ENCODE data around the gene C2CD4D. TPM values are rescaled to one million over a fixed set of nuclear protein-coding genes. Genes with fewer than 3 reads are reported as not detected.

Gene C2CD4D
- total RNA-seq, 1 experiment from 2014 or later = 0.90 TPM

DNA sequence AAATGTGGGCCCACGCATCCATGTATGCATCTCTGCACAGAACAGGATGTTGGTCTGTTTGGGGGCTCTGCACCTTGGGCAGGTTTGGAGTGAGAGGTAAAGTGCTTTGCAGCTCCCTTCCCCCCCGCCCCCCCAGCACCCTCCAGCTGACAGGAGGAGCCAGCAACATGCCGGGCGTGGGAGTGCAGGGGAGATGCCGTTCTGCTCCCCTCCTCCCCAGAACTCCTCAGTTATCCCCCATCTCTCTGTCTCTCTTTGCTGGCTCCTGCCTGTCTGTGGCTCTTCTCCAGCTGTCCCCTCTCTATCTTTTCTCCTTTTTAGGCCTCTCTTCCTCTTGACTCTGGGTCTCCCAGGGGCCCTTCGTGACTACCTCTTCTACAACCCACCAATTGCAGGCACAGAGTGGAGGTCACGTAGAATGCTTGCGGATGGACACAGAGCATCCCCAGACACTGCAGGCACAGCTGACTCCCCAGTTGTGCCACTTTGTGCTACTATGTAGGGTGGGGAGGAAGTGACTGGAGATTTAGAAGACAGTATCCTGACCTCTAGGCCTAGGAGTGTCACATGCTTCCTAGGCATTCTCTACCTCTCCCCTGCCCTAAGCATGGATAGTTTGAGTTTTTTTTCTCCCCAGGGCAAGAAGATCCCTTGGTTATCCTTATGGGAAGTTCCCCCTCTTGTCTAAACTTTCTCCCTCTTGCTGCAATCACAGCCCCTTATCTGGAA is 6.3 kb downstream of the C2CD4D start:
- H3K36me3 ChIP-seq (replicated peaks; ENCODE audit: control insufficient read depth, insufficient read depth, low read length) = no peaks in the 10 kb centered on the region
- peaks cover 17% of the 10 kb centered on the region for H3K27me3 ChIP-seq (ENCODE audit: control insufficient read depth, insufficient read depth, low read length)

GRCh38 chr1:151832318-151832980 is 7.2 kb downstream of the C2CD4D start:
- H3K36me3 ChIP-seq (replicated peaks; ENCODE audit: control insufficient read depth, insufficient read depth, low read length) = no peaks in the 10 kb centered on the region
- DNase-seq = no peak
- peaks cover 8% of the 10 kb centered on the region for H3K27me3 ChIP-seq (ENCODE audit: control insufficient read depth, insufficient read depth, low read length)
- no peak overlapping the region for H3K4me3 ChIP-seq (ENCODE audit: insufficient read depth, low read depth, low read length)

More for the DNA sequence above, 6.3 kb downstream of the C2CD4D start:
- DNase-seq = no peak
- no peak overlapping the region for H3K4me3 ChIP-seq (ENCODE audit: insufficient read depth, low read depth, low read length)

DNA sequence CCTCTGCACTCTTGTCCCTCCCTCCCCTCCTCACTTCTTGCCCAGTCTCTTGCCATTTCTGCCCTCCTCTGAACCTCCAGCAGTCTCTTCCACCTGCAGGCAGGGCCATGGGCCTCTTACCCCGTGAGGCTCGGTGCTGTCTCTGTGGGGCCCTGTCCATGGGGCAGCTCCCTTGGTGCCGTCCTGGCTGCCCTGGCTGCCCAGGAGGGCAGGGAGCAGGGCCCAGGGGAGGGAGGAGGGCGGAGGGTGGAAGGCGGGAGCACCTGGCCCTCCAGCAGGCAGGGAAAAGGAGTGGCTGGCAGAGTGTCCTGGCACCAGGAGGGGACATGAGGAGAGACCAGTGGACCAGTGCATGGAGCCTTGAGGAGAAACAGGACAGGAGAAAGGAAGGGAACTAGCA is 8.0 kb downstream of the C2CD4D start, which contains the start of gene RORC:
TSS of gene RORC (minus strand) at position 198 of the 400 bp plus-strand sequence. CDS start at position 160, 38 bp downstream.
- Histone ChIP-seq H3K36me3 (replicated peaks; ENCODE audit: control insufficient read depth, insufficient read depth, low read length) (no peaks in the 10 kb centered on the region), H3K27me3 (ENCODE audit: control insufficient read depth, insufficient read depth, low read length) (no peaks in the 10 kb centered on the region), H3K4me3 (ENCODE audit: insufficient read depth, low read depth, low read length) (no peak within 1 kb of the TSS)
- DNase-seq = no peak

DNA sequence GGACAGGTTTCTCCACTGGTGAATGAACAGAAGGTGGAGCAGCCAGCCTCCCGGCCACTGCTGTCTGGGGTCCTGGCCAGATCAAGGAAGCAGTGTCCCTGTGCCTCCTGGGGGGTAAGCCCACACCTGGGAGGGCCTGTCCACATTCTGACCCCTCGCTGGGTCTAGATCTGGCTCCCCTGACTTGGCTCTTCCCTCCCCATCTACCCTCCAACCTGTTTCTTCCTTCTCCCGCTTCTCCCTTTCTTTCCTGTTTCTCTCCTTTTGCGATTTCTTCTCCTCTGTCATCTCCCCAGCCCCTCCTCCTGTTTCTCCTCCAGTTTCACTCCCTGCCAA is 8.4 kb downstream of the C2CD4D start:
- H3K36me3 ChIP-seq (replicated peaks; ENCODE audit: control insufficient read depth, insufficient read depth, low read length) = no peaks in the 10 kb centered on the region
- no peaks in the 10 kb centered on the region for H3K27me3 ChIP-seq (ENCODE audit: control insufficient read depth, insufficient read depth, low read length)
- no peak for DNase-seq
- H3K4me3 ChIP-seq (ENCODE audit: insufficient read depth, low read depth, low read length) = no peak overlapping the region

DNA sequence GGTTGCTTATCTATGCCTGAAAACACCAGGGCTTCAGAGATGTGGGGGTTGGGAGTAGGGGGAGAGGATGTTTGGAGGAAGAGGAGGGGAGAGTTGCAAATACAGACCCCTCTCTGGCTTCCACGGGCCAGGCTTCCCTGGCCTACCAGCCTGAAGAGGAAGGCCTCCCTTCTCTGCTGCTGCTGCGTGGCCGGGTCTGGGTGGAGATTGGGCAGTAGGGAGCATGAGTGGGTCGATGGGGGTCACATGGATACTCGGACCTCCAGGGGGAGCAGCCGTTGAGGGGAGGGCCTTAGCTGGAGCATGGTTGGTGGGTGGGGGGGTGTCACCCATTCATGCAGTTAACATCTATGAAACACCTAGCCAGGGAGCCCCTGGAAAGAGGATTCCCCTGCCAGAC is 9.6 kb downstream of the C2CD4D start:
- DNase-seq = no peak
- H3K27me3 ChIP-seq (ENCODE audit: control insufficient read depth, insufficient read depth, low read length) = no peaks in the 10 kb centered on the region
- H3K4me3 ChIP-seq (ENCODE audit: insufficient read depth, low read depth, low read length) = no peak overlapping the region
- no peaks in the 10 kb centered on the region for H3K36me3 ChIP-seq (replicated peaks; ENCODE audit: control insufficient read depth, insufficient read depth, low read length)

GRCh38 chr1:151829352-151830046 is 10.1 kb downstream of the C2CD4D start:
- peak; percentile 75 for DNase-seq
- Histone ChIP-seq H3K36me3 (replicated peaks; ENCODE audit: control insufficient read depth, insufficient read depth, low read length) (no peaks in the 10 kb centered on the region), H3K27me3 (ENCODE audit: control insufficient read depth, insufficient read depth, low read length) (no peaks in the 10 kb centered on the region), H3K4me3 (ENCODE audit: insufficient read depth, low read depth, low read length) (no peak overlapping the region)

DNA sequence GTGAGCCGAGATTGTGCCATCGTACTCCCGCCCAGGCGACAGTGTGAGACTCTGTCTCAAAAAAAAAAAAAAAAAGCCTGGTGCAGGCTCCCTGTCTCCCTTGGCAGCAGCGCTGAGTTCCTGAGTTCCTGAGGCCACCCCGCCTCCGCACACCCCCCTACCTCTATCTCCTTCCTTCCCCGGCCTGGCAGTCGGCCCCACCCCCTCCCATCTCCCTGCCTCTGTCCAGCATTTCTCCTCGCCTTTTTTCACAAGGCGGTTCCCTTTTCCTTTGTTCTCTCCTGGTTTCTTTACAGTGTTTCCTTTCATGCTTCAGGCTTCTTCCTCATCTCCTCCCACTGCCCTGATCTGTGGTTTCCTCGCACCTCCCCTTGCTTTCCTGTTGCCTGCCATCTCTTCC is 10.7 kb downstream of the C2CD4D start:
- Histone ChIP-seq H3K4me3 (ENCODE audit: insufficient read depth, low read depth, low read length) (no peak overlapping the region), H3K27me3 (ENCODE audit: control insufficient read depth, insufficient read depth, low read length) (no peaks in the 10 kb centered on the region), H3K36me3 (replicated peaks; ENCODE audit: control insufficient read depth, insufficient read depth, low read length) (no peaks in the 10 kb centered on the region)
- peak; percentile 93 for DNase-seq

DNA sequence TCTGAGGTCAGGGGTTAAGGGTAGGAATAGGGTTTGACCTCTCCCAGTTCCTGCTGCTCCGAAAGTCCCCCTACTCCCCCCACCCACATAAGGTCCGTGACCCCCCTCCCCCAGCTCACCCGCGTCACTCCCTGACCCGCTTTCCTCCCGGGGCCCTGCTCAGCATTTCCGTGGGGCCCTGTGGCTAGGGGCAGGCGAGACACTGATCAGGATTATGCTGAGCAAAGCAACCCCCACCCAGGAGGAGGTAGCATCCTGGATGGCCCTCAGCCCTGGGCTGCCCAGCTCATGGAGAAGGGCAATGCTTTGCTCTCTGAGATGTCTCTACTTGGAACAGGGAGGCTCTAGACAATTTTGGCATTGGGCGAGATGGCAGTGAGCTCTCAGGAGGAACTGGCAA is 11.8 kb downstream of the C2CD4D start:
- Histone ChIP-seq H3K27me3 (ENCODE audit: control insufficient read depth, insufficient read depth, low read length) (no peaks in the 10 kb centered on the region), H3K36me3 (replicated peaks; ENCODE audit: control insufficient read depth, insufficient read depth, low read length) (no peaks in the 10 kb centered on the region), H3K4me3 (ENCODE audit: insufficient read depth, low read depth, low read length) (no peak overlapping the region)
- DNase-seq = peak; percentile 59

GRCh38 chr1:151825751-151826660 is 13.6 kb downstream of the C2CD4D start:
- Histone ChIP-seq H3K4me3 (ENCODE audit: insufficient read depth, low read depth, low read length) (no peak overlapping the region), H3K36me3 (replicated peaks; ENCODE audit: control insufficient read depth, insufficient read depth, low read length) (no peaks in the 10 kb centered on the region), H3K27me3 (ENCODE audit: control insufficient read depth, insufficient read depth, low read length) (no peaks in the 10 kb centered on the region)
- peak; percentile 83 for DNase-seq

- Histone ChIP-seq H3K27me3 (ENCODE audit: control insufficient read depth, insufficient read depth, low read length) (no peaks in the 10 kb centered on the region), H3K4me3 (ENCODE audit: insufficient read depth, low read depth, low read length) (no peak overlapping the region), H3K36me3 (replicated peaks; ENCODE audit: control insufficient read depth, insufficient read depth, low read length) (no peaks in the 10 kb centered on the region)
- DNase-seq = no peak
Observed at GRCh38 chr1:151825204-151825603, 14.4 kb downstream of the C2CD4D start.

DNA sequence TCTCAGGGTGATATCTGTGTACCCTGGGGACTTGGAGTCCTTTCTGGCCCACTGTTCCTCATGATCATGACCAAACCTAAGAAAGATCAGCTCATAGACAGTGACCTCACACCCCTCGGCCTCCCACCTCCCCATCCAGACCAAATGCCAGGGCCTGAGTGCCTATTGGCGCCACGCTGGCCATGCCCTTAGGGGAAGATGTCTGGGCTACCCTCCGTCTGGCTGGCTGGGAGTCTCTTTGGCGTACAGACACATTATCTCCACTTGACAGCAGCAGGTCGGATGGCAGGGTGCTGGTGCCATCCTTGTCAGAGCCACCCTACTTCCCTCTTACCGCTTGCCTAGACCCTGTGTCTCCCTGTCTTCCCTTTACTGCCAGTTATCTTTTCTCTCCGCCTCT is 16.4 kb downstream of the C2CD4D start:
- DNase-seq = no peak
- H3K27me3 ChIP-seq (ENCODE audit: control insufficient read depth, insufficient read depth, low read length) = no peaks in the 10 kb centered on the region

GRCh38 chr1:151822404-151822803 is 17.2 kb downstream of the C2CD4D start:
- DNase-seq = no peak
- Histone ChIP-seq H3K36me3 (replicated peaks; ENCODE audit: control insufficient read depth, insufficient read depth, low read length) (no peaks in the 10 kb centered on the region), H3K4me3 (ENCODE audit: insufficient read depth, low read depth, low read length) (no peak overlapping the region)

More for the DNA sequence above, 16.4 kb downstream of the C2CD4D start:
- Histone ChIP-seq H3K4me3 (ENCODE audit: insufficient read depth, low read depth, low read length) (no peak overlapping the region), H3K36me3 (replicated peaks; ENCODE audit: control insufficient read depth, insufficient read depth, low read length) (no peaks in the 10 kb centered on the region)

GRCh38 chr1:151820940-151821339 is 18.7 kb downstream of the C2CD4D start:
- no peak overlapping the region for H3K4me3 ChIP-seq (ENCODE audit: insufficient read depth, low read depth, low read length)
- no peaks in the 10 kb centered on the region for H3K36me3 ChIP-seq (replicated peaks; ENCODE audit: control insufficient read depth, insufficient read depth, low read length)
- no peaks in the 10 kb centered on the region for H3K27me3 ChIP-seq (ENCODE audit: control insufficient read depth, insufficient read depth, low read length)
- no peak for DNase-seq

More at GRCh38 chr1:151822404-151822803, 17.2 kb downstream of the C2CD4D start:
- no peaks in the 10 kb centered on the region for H3K27me3 ChIP-seq (ENCODE audit: control insufficient read depth, insufficient read depth, low read length)

DNA sequence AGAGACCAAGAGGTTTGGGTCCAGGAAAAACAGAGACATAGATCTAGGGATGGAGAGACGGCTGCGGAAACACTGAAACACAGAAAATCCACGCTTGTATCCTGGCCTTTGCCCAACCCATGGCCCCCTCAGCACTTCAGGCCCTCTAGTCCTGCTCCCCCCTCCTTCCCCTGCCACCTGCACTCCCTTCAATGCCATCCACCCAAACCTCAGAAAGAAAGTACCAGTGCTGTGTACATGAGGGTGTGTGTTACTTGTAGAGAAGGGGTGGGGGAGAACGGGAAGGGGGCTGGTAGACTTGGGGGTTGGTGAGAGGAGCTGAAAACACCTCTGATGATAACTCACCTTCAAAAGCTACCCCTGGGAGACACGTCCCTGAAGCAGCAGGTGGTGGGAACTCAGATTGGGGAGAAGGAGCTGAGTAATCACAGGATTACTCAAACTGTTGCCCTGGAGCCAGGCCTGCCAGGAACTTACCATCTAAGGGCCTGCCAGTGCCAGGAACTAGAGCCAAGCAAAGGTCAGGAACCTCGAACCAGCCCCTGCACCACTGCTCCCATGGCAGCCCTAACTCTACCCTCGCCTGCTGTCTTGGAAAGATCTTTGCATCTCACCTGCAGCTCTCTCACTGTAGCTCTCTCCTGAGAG is 19.5 kb downstream of the C2CD4D start:
- Histone ChIP-seq H3K4me3 (ENCODE audit: insufficient read depth, low read depth, low read length) (no peak overlapping the region), H3K36me3 (replicated peaks; ENCODE audit: control insufficient read depth, insufficient read depth, low read length) (no peaks in the 10 kb centered on the region), H3K27me3 (ENCODE audit: control insufficient read depth, insufficient read depth, low read length) (no peaks in the 10 kb centered on the region)
- DNase-seq = no peak

All from H7 (cell line).